HG02938 (cell line): ENCODE data around the gene AGMAT.
"Not testable (repeated sequence)": the region's sequence is repeated elsewhere in the genome, so short reads cannot be mapped to it uniquely, and the experiment has no call there.

Experiments
- ATAC-seq: cut with Tn5 transposase; IDR thresholded peaks from one replicate; pipeline ENCODE4 v1.9.1; 2021; ENCODE audit warnings: mild to moderate bottlenecking, moderate library complexity; ENCODE audit not compliant: unreplicated experiment

Gene AGMAT

GRCh38 chr1:15616373-15617172, 31.7 kb upstream of the AGMAT start:
- ATAC-seq = peak; percentile 1

- ATAC-seq = no peak
These were observed 25.3 kb upstream of the AGMAT start for GRCh38 chr1:15610167-15610566.

DNA sequence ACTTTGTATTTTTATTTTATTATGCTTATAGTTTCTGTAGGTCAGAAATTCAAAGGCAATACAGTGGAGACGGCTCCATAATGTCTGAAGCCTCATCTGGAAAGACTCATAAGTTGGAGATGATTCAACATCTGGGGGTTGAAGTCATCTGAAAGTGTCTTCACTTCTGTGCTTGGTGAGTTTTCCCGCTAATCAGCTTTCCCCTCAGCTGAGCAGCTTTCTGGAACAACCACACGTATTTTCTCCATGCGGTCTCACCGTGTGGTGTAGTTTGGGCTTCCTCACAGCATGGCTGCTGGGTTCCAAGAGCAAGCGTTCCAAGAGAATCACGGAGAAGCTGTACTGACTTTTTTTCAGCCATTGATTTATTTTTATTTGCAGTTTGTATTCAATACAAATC, 24.8 kb upstream of the AGMAT start:
- ATAC-seq = no peak

GRCh38 chr1:15605398-15606383, 20.8 kb upstream of the AGMAT start:
- ATAC-seq = no peak

DNA sequence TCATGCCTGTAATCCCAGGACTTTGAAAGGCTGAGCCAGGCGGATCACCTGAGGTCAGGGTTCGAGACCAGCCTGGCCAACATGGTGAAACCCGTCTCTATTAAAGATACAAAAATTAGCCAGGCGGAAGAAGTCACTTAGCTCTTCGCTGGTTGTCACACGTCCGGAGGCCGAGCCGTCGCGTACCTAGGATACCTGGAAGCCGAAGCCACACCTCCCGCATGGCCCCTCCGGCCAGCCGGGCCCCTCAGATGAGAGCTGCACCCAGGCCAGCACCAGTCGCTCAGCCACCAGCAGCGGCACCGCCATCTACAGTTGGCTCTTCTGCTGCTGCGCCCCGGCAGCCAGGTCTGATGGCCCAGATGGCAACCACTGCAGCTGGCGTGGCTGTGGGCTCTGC, 19.5 kb upstream of the AGMAT start:
- ATAC-seq = not testable (repeated sequence)

GRCh38 chr1:15603966-15604282, 19.1 kb upstream of the AGMAT start:
- ATAC-seq = not testable (repeated sequence)

- ATAC-seq = peak; percentile 85
These were observed 18.5 kb upstream of the AGMAT start for GRCh38 chr1:15603050-15603965.

- no peak for ATAC-seq
These were observed 13.6 kb upstream of the AGMAT start for GRCh38 chr1:15598436-15598835.

DNA sequence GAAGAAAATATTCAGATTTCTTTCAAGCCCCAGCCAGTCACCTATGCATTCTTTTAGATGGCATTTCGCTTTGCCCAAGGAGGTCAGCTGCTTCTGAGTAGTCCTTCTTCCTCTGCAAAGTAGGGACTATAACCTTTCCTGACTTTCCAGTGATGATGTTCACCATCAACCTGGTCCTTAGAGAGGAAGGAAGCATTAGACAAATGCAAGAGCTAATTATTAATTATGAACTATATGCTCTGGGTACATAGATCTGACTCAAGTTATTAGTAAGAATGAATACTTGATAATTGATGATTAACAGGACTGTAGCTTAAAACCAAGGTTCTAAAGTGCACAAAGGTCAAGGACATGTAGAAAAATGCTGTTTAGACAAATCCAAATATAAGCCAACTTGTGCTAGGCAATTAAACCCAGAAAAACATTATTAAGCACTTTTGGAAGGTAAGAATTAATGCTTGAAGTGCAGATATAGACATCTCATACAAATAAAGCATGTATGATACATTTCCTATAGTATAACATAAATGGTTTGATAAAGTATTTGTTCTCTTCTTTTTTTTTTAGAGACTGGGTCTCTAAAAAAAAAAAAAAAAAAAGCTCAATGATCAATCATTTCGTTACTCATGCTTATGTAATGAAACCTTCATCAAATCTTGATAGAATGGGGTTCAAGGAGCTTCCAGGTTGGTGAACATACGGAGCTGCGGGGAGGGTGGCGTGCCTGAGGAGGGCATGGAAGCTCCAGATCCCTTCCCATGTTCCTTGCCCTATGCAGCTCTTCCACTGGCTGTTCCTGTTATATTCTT, 11.2 kb upstream of the AGMAT start:
- ATAC-seq = no peak

- ATAC-seq = no peak
These were observed 7.4 kb upstream of the AGMAT start for GRCh38 chr1:15592285-15592684.

DNA sequence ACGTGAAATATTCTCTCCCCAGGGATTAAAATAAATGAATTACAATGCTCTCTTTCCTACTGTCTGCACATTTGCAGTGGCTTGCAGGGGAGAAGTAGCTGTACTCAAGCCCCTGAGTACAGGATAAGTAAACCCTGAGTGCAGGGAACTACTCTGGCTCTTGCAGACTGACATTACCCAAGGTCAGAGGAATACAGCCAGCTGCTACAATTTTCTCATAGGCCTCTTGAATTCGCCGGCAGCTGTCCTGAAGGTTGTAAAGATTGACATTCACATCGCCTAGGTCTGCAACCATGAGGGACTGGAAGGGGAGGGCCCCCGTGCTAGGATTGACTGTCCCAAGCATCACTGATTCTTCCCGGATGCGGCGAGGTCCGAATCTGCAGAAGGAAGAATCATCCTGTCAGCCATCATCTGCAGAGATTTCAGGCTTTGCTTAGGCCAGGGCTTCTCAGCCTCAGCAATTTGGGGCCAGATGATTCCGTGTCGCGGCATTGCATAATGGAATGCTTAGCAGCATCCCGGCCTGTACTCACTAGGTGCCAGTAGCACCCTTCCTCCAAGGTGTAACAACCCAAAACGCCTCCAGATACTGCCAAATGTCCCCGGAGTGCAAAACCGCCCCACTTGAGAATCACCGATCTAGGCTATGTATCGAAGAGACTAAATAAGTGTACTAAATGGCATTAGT, 1.7 kb downstream of the AGMAT start:
- no peak for ATAC-seq

DNA sequence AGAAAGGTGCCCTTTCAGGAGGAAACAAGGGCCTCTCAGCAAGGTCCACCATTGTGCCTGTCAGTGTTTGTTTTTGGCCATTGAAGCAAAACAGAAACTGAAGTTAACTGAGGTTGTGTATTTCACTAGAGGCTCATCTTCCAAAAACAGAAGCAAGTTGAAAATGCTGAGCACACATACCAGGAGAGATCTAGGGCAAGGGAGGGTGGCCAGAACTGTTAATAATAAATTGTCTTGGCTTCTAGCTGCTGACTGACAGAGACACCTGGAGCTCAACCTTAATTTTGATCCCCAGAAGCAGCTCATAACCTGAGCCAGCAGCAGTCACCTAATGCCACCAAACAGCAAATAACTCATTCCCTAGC, 5.2 kb downstream of the AGMAT start:
- no peak for ATAC-seq

- ATAC-seq = no peak
These were observed 5.7 kb downstream of the AGMAT start for GRCh38 chr1:15578921-15579682.

GRCh38 chr1:15577691-15578090, 7.2 kb downstream of the AGMAT start:
- ATAC-seq = no peak

DNA sequence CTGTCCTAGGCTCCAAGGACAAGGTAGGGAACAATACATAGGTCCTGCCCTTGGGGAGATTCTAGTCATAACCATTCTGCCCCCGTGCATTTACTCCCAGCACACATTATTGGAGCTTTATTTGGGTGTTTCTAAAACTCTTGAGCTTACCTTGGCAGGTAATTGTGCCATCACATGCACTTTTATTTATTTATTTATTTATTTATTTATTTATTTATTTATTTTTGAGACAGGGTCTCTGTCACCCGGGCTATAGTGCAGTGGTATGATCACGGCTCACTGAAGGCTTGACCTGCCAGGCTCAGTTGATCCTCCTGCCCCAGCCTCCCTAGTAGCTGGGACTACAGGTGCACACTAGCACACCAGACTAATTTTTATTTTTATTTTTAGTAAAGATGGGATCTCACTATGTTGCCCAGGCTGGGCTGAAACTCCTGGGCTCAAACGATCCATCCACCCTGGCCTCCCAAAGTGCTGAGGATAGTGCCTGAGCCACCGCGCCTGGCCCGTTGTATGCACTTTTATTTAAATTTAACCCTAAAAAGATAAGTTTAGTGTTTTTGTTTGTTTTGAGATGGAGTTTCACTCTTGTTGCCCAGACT, 9.2 kb downstream of the AGMAT start:
- no peak for ATAC-seq

- no peak for ATAC-seq
These were observed 10.1 kb downstream of the AGMAT start for GRCh38 chr1:15574741-15575140.

- no peak for ATAC-seq
These were observed 11.4 kb downstream of the AGMAT start for GRCh38 chr1:15573477-15573876.

DNA sequence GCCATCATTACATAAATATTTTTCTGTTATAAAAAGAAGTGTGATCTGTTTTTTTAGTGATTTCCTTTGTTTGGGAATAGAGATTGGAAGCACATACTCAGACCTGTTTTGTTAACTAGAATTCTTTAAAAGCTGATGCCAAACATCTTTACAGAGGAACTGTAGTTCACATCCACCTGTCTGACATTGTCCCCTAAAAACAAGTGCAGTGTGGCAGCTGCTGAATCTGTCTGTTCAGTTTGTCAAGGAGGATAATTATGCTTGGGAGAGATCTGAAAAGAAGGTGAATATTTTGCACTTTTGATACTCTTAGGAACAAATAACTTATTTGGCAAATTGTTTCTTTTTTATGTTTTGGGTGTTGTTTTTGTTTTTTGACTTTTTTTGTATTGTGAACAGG, 13.6 kb downstream of the AGMAT start:
- no peak for ATAC-seq
